Stimulated activated CD8-positive, alpha-beta memory T cell treated with anti-CD3 and anti-CD28 coated beads, Interleukin-7, amount 100 ng/mL, for 4 hours (primary cell): ENCODE data around the gene EPS8.

Experiments used
- DNase-seq, 2 donors: peaks; one replicate each; pipeline ENCODE4 v3.0.0-alpha.2; 2020; ENCODE audit warnings: low read depth in 2 of 2

Gene EPS8

DNA sequence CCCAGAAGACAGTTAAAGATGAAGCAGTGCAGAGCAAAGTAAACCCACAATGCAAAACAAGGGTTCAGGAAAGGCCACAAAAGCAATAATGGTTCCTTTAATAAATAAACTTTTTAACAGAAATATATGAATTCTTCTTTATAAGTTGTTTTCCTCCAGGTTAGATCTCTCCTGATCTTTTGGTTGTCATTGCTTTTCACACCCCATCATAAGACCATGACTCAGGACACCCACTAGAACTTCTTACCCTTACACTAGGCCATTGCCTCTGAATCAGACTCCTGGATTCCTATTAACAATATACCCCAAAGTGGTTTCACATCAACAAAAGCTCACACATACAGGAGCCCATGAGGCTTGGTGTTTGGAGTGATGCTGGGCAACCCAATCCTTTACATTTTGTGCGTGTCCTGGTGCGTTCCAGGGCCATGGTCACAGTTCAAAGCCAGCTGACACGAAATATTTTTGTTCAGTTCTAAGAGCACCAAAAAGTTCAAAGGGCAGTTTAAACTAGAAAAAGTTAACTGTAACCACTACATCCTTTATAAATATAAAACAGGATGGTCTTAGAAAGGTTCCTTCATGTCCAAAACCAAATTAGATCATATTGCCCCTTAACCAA is 187.0 kb downstream of the EPS8 start:
- no peak for DNase-seq

GRCh38 chr12:15601210-15601800 is 187.9 kb downstream of the EPS8 start:
- no peak for DNase-seq

DNA sequence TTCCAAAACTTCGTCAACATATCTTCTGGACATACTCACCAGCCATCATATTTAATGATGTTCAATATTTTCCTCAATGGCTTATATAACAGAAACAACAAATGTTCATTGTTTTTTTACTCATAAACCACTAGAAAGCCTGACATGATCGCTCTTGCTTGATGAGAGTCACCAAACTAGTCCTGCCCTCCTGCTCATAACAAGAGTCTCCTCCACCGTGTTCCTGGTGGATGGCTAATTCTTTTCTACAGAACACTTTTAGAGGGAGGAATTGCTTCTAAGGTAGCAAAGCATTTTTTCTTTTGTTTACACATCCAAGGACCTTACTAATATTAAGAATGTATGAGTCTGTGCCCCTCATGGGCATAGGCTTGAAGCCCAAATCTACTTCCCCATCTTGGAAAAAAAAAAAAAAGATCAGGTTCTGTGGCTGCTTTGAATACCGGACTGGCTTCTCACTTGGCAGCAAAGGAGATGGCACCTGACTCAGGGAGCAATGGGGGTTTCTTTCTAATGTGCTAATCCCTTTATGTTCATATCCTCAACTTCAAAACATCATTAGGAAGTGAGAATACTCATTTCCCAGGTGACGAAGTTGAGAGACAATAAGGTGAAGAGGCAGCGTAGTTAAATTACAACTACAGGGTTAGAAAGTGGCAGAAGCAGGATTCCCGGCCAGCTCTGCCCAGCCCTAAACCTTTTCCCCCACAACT is 188.8 kb downstream of the EPS8 start:
- no peak for DNase-seq

DNA sequence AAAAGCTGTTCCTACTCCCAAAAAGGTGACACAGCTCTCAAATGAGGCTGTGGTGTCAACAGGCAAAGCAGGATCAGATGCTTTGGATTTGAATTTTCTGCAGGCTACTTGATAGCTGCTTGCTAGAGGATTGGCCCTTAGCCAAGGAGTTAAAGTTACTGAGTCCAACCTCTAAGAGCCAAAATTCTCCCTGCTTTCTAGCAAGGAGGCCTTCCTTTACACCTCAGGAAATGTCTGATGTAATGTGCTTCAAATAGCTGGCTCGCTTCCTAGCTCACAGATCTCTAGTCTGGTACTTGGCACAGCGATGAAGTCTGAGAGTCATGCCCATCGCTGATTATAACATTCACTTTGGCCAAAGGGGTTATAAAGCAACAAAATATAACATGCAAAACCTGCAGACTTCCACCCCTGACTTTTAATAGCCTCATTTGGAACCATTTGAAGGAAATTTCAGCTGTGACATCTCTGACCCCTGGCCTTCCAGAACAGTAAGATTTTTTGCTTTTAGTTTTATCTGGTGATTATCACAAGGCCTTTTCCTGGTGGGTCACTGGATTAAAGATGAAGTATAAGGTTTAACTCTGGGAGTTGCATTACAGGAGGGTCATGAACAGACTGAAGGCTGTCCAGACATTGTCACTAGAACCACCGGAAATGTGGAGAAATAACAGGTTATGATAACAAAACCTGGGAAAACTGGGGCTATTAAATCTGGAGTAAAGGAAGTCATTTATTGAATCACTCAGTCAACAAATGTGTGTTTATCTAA is 189.7 kb downstream of the EPS8 start:
- no peak for DNase-seq

DNA sequence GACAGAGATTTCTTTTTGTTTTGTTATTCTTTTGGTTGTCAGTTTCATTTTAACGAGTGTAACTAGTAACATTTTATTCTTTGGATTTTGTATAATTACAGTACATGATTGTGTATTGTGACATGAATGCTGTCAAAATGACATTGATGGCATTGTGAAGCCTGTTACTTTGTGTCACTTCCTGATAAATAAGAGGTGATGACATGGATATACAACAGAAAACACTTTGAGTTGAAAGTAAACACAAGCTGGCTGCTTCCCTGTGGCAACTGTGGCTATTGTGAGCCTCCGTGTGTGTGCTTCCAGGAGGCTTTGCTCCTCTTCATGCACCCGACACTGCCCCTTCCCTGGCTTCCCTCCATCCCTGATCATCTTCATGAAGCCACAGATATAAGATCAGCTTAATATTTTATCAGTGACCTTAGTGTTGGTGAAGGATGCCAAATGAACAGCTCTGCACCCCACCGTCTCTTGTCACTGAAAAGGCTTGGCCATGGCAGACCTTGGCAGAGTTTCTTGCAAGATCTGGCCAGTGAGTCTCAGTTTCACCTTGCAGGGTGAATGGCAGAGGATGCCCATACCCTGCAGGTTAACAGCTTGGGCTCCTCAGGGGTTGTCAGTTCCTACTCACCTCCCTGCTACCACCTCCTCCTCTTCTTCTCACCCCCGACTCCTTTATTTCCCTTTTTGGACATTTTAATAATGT is 191.9 kb downstream of the EPS8 start:
- no peak for DNase-seq

DNA sequence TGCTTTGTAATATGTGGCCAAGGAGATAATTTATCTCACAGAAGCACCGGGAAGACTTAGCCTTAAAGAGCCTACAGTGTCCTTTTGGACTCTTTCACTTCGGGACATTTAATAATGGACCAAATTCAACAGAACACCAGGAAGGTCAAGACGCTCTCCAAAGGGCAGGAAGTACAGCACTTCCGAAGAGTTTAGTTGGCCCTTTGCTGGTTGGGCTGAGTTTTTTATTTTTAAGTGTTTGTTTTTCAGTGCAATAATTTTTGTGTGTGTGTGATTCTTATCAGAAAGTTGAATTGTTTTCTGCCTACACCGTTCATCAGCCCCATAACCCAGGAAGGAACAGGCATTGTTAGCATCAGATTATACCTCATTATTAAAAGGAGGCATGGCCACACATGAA is 193.0 kb downstream of the EPS8 start:
- no peak for DNase-seq

DNA sequence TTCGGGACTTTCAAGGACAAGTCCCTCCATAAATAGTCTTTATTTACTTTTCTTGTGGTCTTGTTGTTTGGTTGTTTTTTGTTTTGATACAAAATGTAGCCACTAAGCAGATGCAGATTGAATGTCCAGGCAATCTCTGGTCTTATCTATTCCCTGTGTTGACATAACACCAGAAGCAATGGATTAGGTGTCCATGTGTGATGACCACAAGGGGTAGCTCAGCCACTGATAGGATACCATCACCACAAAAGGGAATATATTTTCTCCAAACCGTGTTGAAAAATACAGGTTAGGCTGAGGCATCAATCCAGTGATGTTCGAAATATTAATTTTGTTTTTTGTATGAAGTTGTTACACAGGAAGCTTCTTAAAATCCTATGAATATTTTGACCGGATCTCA is 196.3 kb downstream of the EPS8 start:
- no peak for DNase-seq

GRCh38 chr12:15591811-15592210 is 197.4 kb downstream of the EPS8 start:
- DNase-seq = no peak

DNA sequence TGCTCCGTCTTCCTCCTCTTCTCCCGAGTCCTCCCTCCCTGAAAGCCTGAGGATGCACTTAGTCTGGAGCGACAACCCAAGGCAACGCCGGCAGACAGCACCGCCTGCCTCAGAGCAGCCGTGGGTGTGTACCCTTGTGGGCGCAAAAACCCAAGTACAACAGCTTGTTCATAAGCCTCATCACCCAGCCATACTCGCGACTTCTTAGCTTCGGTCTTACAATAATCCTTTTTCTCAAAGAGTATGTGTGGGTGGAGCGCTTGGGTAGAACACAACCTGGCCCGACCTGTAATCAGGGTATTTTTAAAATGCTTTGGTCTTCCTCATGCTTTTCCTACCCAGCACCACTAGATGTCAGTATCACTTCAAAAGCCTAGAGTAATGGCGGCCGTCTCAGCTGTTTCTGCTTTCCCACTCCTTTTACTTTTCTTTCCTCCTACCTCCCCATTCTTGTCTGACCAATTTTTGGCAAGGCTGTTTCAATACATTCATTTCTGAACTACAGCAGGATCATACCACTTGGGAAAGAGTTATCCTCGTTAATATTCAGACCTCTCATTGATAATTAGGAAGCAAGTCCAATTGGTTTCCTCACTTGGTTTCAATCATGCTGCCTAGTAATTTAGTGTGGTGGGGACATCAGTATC is 198.9 kb downstream of the EPS8 start:
- peak; percentile 8 to 14 for DNase-seq

DNA sequence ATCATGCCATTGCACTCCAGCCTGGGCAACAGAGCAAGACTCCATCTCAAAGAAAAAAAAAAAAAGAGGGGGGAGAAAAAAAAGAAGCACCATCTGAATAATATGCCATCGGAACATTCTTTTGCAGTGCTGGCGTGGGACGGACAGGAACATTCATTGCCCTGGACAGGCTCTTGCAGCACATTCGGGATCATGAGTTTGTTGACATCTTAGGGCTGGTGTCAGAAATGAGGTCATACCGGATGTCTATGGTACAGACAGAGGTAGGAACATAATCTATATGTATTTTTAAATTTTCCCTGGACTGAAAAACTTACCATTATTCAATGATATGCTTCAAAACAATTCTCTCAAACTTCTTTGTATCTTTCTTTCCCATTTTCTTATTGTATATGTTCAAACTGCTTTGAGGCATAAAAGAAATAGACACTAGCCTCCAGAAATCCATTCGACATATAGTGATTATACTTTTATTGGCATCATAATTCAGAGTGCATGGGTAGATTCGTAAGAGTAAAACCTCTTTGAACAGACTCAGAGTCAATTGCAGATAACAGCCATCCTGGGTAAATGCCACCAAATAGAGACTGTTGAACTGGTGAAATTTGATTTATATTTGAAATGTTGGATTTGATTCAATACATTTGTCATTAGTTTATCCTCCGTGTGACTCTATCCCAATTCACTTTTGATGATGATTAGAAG is 199.7 kb downstream of the EPS8 start:
- DNase-seq = no peak

DNA sequence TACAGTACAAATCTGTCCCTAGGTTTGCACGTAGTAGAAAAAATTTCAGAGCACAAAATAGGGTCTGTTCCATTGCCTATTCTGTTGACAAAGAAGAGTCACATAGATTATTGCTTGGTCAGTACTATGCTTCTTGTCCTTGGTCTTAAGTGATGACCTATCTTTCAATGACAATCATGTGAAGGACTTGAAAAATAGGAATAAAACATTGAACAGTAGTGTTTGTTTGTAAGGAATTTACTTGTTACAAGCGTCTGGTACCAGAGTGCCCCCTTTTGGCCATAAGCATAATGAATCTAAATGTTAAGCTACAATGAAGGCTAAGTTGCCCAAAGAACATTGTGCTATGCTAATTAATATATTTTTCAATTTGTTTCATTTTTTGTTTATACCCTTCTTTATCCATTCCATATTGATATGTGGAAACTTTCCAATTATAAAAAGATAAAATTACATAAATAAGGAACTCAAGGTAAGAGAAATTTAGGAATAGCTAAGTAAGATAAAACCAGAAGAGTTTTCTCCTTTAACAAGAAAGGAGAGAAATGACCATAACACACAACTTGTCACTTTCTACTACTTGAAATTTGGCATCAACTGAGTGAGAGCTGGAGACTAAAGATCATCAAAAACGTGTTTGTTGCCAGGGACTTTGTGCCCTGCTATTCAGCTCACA is 204.7 kb downstream of the EPS8 start:
- DNase-seq = no peak

GRCh38 chr12:15583804-15584203 is 205.4 kb downstream of the EPS8 start:
- DNase-seq = no peak

DNA sequence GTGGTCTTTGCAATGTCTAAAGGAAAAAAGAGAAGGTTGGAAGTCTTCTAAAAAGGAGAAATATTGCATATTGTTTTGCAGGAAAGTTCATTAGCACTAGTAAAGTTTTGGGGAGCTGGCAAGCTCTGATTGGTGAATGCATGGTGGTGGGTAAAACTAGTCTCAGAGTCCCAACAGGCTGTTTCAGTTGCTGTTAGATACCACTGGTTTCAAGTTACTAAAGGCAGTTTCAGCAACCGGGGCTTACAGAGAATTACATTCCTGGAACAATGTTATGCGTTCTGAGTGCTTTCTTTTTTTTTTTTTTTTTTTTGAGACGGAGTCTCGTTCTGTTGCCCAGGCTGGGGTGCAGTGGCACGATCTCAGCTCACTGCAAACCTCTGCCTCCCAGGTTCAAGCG is 208.2 kb downstream of the EPS8 start:
- no peak for DNase-seq

DNA sequence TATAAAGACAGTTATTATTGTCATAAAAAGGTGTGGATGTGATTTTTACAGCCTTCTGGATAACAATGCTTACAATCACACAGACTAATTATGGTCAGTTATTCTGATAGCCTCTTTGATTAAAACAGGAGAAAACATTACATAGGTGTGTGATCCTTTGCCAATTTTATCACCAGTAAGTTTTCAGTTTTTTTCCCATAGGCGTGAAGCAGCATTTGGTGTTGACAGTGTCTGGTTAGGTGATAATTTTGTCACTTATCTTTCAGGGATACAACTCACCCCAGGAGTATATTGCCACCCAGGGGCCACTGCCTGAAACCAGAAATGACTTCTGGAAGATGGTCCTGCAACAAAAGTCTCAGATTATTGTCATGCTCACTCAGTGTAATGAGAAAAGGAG is 208.8 kb downstream of the EPS8 start:
- DNase-seq = no peak

GRCh38 chr12:15575671-15576541 is 213.3 kb downstream of the EPS8 start:
- no peak for DNase-seq

- no peak for DNase-seq
Measured at GRCh38 chr12:15574353-15574752, 214.8 kb downstream of the EPS8 start.
